C1 segment of cervical spinal cord (tissue), 14 donors: ENCODE results near the gene ARHGEF4.

Experiments
- DNase-seq, 14 donors: peaks; one replicate each; lab custom pipeline; 2025; lab: John Stamatoyannopoulos, UW

ARHGEF4 gene

DNA sequence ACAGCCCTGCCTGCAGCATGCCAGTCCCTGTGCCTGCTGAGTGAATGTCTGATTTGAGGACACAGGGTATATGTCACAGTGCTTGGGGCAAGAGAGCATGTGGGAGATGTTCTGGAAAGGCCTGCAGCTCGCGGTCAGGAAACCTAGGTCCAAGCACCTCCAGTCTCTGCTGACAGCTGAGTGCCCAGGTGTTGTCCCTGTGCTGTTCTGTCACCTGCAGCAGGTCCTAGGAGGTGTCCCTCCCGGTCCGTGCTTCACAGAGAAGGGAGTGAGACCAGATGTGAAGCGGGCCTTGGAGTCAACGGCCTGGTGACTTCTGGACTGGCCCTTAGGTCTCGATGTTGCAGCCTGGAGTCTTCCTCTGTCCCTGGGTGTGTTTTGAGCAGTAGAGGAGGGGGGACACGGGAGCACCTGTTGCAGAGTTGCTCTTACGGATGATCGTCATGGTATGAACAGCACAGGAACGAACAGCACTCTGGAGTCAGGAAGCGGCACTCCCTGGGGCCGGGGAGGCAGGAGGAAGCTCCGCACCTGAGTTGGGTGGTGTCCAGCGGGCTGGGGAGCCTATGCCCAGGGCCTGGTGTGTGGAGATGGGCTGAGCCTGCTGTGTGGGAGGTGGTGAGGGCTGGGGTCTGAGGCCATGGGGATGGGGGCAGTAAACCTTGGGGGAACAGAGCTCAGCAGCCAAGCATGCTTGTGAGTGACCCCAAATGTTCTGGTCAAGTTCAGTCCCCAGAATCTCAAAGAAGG lies 21.6 kb upstream of the ARHGEF4 start:
- DNase-seq, result no peak

DNA sequence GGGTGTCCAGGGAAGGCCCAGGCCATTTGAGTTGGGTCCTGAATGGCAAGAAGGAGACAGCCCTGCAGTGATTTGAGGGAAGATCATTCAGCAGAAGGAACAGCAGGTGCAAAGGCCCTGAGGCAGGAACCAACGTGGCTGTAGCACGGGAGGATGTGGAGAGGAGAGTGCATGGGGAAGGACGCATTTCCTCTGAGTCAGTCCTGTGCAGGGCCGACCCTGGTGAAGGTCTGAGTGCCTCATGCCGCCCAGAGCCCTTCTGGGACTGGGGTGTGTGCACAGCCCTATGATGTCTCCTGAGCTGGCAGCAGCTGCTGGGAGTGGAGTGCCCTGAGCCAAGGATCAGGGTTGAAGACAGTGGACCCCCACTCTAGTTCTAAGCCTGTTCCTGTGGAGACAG lies 17.9 kb upstream of the ARHGEF4 start:
- DNase-seq, result no peak

DNA sequence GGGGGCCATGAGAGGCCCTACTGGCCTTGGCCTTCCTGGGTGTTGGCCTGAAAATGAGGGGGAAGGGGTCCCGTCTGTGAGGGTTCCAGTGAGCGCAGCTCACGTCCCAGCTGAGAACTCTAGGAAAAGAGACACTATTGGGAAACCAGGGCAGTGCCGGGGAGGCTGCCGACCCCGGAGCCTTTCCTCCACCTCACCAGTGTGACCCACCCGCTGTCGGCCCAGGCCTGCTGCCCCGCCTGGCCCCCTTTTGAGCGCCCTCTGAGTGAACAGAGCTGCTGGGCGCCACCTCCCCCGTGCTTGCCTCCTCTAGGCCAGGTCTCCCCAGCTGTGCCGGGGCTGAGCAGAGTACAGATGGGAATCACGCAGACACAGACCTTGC lies 17.5 kb upstream of the ARHGEF4 start:
- DNase-seq, result no peak

DNA sequence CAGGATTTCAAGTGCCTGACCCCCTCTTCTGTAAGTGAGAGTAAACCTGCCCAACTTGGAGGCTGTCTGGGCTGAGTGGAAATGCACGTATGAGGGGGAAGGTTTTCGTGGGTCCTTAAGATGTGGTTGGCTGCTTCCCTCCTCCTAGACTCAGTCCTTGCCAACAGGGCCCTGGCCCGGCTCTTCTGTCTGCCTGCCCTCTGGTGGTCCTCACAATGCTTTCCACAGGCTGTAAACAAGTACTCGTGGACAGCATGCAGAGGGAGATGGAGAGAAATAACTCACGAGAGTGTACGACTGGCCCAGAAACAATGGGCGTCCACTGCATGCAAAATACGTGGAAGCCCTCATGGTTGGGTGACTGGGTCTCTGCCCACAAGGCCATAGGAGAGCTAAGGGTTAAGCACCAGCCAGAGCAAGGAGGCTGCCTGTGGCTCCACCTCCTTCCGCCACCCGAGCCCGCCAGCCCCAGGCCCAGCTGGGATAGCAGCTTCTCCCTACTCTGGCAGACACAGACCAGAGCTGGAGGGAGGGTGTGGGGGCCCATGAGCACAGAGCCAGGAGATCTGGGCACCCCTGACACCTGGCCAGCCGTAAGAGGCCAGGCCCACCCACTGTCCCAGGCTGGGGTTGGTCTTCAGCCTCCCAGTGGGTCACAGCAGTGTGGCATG lies 17.0 kb upstream of the ARHGEF4 start:
- DNase-seq, result peak in 4 of 14 donors; percentile 45 to 73 (median 60)

DNA sequence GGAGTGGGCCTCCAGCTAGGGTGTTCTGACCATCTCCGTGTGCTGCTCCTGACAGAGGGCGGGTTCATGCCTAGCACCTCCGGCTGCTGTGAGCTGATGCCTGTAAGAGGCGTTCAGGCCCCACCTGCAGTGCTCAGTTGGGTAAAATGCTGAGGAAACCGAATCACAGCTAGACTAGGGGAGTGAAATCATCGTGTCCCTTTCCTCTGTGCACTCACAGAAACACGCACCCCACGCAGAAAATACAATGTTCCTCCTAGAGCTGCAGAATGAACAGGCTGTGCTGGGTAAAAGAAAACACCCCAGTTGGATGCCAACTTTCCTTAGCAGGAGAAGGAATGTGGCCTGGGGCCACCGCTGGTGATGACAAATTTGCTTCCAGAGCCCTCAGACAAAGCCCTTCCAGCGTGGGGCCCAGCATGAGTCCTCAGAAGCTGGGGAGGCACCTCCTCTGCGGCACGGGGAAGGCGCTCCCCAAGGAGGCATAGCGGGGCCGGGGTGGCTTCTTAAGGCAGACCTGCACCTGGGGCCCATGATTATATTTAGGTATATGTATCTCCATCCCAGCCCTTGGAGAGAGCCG lies 16.3 kb upstream of the ARHGEF4 start:
- peak in 5 of 14 donors; percentile 15 to 73 (median 63) for DNase-seq

DNA sequence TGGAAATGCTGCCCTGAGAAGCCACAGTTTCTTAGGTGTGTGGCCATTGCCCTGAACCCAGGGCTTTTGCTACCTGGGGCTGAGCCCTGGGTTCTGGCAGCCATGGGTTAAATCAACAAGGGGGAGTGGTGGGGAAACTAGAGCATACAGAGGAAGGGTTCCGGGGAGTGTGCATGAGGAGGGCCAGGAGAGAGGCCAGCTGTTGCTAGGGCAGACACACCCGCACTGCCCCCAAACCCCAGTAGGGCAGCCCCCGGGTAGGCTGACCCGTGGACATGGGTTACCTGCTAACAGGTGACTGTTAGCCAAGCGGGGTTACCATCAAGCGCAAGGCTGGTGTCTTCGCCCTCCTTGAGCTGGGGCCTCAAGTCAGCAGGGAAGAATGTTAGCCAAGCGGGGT lies 14.8 kb upstream of the ARHGEF4 start:
- no peak for DNase-seq

DNA sequence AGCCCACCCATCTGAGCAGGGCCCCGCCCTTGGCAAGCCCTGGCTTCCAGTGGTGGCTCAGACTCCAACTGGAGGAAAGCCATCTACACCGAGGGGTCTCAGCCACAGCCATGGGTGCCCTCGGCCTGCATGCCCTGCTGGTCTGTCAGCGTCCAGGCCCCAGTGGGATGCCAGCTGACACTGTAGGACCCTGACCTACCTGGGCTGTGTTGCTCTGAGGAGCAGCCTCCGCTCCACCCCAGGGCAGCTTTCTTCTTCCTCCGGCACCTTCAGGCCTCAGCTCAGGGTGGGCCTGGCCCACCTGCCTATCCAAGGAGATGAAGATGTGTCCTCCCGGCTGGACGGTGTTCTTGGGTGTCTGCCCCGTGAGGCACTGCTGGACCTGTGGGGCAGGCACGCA lies 13.9 kb upstream of the ARHGEF4 start:
- DNase-seq, result no peak

DNA sequence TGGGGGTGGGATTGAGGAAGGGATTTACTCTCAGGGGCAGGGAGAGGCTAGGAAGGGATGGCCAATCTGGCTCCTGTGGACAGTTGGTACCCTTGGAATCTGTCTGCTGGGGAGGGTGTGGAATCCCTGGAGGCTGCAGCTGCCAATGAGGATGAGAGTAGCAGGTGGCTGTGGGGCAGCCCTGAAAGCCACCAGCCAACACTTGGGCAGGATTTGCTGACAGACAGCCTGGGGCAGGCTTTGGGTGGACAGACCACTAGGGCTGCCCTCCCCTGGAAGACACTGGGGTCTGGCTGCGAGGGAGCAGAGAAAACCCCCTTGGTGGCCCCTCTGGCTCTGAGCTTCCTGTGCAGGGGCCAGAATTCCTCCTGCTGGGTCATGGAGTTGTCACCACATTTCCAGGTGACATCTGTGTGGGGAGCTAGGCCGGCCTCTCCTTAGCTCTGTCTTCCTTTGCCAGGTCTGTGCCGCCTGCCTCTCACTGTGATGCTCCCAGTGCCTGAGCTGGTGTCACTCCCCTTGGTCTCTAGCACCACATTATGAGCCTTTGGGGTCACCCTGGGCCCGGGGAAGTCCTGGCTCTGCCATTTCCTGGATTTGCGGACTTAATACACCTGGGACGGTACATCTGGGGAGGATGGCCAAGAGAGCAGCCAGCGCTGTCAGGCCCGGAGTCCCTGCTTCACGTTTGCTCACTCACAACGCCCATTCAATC lies 13.4 kb upstream of the ARHGEF4 start:
- DNase-seq, result no peak

DNA sequence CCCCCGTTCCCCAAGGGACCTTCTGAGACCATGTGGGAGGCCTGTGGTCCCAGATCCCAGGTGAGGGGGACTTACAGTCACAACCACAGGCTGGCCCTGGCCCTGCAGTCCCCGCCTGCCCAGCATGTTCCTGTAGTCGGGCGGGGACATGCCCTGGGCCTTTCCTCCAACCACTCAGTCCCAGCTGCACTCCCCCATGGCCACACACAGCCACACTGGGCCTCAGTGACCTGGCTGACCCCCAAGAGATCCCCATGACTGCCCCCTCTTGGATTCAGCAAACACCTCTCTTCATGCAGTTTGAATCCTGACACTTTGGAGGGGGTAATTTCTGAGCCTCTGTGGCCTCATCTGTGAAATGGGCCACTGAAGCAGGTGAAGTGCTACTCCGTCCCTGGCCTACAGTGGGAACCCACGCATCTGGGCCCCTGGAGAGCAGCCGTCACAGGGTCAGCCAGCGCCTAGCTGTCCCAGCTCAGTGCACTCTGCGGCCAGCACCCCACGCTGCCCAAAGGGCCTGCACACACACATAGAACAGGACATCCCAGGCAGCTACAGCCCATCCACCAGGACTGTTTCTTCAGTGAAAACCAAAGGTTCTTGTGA lies 12.7 kb upstream of the ARHGEF4 start:
- DNase-seq, result no peak

DNA sequence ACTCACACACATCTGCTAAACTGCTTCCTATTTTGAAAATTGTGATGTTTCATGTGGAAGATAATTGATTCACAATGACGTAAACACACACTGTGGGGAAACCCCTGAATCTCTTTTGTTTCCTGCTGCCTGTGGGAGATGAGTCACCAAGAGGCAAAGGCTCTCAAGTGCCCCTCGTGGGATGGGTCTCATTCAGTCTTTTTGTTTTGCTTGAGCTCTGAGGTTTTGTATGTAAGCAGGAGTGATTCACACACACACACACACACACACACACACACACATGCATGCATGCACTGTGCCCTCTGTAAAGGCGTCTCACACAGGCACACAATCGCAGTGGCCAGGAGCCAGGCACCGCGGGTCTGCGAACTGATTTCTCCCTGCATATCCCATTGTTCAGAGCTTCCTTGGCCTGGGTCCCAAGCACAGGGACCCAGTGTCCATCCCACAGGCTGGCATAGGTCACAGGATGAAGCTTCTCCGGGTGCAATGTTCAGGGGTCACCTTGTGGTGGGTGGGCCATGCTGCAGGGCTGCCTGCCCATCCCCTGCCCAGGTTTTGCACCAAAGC lies 12.1 kb upstream of the ARHGEF4 start:
- DNase-seq, result peak in 6 of 14 donors; percentile 14 to 84 (median 42)

DNA sequence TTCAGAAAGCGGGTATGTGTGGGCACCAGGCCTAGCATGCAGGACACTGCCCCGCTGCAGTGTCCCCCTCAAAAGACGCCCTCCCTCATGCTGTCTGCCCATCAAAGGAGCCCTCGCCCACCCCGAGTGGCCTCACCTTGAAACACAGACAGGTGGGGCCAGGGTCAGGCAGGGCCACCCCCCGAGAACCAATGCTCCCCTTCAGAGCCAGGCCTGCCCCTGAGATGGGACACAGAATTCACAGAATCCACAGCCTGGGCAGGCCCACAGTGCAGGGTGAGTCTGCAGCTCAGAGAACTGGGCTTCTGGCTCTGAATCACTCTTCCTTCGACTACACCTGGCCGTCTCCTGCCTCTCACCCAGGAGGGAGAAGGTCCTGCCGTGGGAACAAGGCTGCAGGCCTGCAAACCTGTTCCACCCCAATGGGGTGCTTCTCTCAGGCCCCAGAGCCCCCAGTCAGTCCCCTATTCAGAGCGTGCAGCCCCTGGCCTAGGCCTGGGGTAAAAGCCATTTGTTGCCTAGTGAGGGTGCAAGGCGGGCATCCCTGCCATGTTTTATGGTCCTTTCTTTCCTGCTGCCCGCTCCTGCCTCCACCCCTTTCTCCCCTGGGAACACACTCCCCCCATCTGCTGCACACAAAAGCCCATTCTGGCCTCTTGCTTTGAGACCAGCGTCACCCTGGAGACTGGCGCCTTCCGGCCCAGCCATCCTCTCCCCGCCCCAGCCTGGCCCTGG lies 11.3 kb upstream of the ARHGEF4 start:
- DNase-seq, result peak in 12 of 14 donors; percentile 19 to 81 (median 64)

DNA sequence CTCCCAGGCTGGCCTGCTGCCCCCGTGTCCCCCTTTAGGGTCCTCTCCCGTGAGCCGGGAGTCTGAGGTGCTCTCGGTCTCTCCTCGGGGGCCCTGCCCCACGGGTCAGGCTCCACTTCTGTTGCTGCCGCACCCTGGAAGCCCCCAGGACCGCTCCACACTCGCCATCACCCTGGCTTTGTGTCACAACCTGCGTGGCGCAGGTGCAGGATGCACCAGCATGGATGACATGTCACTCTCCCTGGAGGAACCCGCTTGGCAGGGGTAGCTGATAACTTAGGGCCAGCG lies 10.8 kb upstream of the ARHGEF4 start:
- no peak for DNase-seq

DNA sequence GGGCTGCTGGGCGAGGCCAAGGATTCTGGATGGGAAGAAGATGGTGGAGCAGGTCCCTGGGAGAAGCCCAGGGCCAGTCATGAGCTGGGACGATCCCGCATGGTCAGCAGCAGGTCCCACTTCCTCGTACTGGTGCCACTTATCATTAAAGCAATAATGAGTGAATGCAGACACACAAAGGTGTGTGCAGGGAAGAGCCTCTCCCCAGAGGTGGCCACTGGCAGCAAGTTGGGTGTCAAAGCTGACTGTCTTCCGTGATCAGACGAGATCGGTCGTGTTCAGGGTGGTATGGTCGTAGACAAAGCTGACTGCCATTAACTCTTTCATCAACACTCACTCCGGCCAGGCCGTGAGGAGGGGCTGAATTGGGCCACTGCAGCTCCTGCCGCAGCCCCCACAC lies 10.3 kb upstream of the ARHGEF4 start:
- DNase-seq, result no peak

DNA sequence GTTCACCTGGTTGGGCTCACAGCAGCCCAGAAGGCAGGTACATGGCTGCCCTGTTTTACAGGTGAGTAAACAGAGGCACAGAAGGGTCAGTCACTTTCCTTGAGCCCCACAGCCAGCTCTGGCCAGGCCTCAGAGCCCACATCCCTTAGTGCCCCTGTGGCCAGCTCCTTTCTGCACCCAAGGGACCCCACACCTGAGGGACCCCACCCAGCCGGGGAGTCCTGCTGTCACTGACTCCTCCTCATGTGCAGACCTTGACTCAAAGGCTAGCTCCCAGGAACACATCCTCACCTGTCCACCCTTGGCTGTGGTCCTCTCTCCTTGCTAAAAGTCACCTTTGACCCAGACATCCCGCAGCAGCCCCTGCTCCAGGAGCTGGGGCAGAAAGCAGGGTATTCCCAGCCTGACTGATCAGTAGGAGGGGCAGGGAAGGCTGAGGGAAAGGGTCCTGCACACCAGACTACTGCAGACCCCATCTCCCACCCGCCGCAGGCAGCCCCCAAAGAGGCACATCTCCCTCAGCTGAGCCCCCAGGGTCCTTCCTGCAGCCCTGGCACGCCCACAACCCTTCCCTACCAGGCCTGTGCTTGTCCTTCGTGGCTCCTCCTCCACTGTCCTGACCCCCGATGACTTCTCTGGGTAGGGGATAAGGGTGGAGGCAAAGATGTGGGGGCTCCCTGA lies 9.8 kb upstream of the ARHGEF4 start:
- no peak for DNase-seq

DNA sequence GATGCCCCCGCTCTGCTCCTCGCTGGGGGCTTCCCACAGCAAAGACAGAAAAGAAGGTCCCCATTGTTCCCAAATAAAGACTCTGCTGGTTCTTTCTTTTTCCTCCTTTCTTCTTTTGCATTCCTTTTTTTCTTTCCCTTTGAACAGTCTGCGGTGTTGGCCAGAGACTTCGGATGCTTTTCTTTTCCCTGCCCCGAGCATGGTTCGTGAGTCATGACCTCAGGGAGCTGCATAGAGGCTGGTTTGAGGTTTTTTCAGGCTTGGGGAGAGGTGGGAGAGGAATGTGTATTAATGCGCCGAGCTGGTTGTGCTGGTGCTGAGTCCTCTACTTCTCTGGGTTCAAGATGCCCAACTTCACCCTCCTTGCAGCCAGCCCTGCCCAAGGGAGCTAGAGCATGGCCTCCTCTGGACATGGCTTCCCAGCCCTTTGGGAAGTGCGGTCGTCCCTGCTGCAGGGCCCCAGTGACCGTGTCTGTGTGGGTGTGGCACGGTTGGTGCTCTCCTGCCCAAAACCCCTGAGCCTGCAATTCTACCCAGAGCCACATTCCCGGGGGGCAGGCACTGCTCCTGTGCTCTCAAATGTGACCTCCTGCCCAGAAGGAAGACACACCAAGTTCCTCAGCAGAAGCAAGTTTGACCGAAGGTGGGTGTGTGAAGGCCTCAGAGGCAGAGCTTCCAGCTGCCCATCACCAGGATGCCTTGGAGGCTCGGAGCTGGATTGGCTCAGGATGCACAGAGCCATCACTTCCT lies 9.0 kb upstream of the ARHGEF4 start:
- DNase-seq, result no peak

DNA sequence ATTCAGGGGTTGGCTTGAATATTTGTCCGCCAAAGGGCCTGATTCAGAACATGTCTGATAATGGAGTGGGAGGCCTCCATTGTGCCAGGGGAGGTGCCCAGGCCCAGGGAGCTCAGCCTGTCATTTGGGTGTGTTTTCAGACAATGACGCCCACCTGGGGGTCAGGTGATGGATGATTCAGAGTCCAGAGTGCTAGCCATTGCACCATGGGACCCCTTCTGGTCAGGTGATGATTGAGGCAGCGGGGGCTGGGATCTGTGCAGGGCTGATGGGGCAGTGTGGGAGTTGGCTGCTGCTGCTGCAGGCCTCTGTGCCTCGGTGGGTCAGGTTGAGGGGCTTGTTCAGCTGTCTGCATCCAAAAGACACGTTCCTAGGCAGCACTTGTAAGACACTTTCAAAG lies 8.3 kb upstream of the ARHGEF4 start:
- no peak for DNase-seq

DNA sequence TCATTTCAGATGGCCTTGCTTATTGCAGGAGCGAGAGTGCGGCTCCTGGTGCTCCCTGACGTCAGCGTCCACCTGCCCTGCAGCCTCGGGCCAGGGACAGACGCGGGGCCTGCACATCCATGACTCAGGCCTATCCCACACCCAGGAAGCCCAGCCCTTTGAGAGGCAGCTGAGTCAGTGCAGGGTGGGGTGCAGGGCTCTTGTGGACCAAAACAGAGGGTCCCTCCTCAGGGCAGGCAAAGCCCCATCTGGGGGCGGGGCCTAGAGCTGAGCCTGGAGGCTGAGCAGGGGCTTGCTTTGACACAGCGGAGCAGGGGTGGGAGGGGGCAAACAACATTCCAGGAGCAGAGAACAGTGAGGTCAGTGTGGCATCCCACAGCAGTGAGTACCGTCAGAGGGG lies 7.7 kb upstream of the ARHGEF4 start:
- DNase-seq, result no peak

DNA sequence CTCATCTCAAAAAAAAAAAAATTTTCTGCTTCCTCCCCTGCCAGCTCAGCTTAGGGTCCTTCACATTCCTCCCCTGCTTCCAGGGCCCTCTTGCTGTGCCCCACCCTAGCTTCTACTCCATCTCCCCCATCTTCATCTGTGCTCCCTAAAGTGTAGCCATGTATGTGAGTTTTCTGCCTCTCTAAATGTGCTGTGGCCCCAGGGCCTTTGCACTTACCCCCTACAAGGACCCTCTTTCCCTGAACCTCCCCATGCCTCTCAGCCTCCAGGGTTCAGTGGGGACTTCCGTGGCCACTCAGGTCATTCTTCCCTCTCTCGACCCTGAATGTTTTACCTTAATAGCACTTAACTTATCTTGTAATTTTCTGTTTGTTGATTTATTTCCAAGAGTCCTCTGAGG lies 6.2 kb upstream of the ARHGEF4 start:
- DNase-seq, result no peak

DNA sequence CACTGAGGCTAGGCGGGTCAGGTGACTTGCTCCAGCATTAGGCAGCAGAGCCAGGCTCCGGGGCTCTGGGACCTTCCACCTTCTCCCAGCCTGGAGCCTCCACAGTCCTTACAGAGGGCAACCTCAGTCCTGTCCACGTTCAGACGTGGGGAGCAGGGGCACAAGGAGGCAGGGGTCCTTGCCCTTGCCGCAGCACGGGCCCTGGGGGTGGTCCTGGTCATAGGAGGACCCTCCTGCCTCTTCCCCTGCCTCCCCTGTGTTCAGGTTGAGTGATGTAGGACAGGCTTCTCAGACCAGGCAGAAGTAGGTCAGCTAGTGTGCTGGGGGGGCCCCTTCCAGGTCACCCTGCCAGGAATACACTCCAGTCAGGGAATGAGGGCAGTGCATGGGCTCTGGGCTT lies 5.4 kb upstream of the ARHGEF4 start:
- peak in 1 of 14 donors; percentile 69 for DNase-seq
